ENCODE results near the gene EHMT1.

- TF ChIP-seq POLR2AphosphoS5 (IDR thresholded peaks at IDR 0.05) (no peak), CTCF (IDR thresholded peaks at IDR 0.05) (no peak), POLR2A (IDR thresholded peaks at IDR 0.05) (no peak)
Observed at GRCh38 chr9:137673886-137674285, 55.1 kb downstream of the EHMT1 start.
